SK-N-SH treated with all-trans-retinoic acid at 6 μM for 48 hours (cell line): ENCODE data around the gene MAP3K7CL.

Source experiments
- ATAC-seq: fragments of 200-7000 bp; cut with Tn5 transposase; 3 replicates; pipeline ENCODE4 v1.9.1; 2020; ENCODE audit warnings: mild to moderate bottlenecking, moderate library complexity
- ARNTL ChIP-seq: fragments of 450-650 bp; formaldehyde crosslinking; IDR thresholded peaks from 2 replicates; pipeline ENCODE4 v1.5.0; 2020; ENCODE audit warnings: low read depth, mild to moderate bottlenecking, moderate library complexity, borderline replicate concordance
- BACH2 ChIP-seq: fragments of 250-450 bp; sonication (Bioruptor Pico); IDR thresholded peaks from 2 replicates; pipeline ENCODE4 v1.9.0; 2021; ENCODE audit warnings: mild to moderate bottlenecking, borderline replicate concordance
- CREB5 ChIP-seq: fragments of 250-450 bp; sonication (Bioruptor Pico); IDR thresholded peaks from 2 replicates; pipeline ENCODE4 v1.5.1; 2020; ENCODE audit warnings: low read depth, mild to moderate bottlenecking, moderate library complexity
- CSDC2 ChIP-seq: fragments of 250-450 bp; sonication (Bioruptor Pico); IDR thresholded peaks from 2 replicates; pipeline ENCODE4 v1.5.0; 2020; ENCODE audit warnings: mild to moderate bottlenecking, moderate library complexity
- CSRNP3 ChIP-seq: fragments of 250-450 bp; sonication (Bioruptor Pico); IDR thresholded peaks from 2 replicates; pipeline ENCODE4 v1.5.1; 2021; ENCODE audit warnings: mild to moderate bottlenecking, moderate library complexity
- ESRRG ChIP-seq: fragments of 250-450 bp; sonication (Bioruptor Pico); IDR thresholded peaks from 2 replicates; pipeline ENCODE4 v1.6.1; 2021; ENCODE audit warnings: mild to moderate bottlenecking
- GLIS3 ChIP-seq: fragments of 250-450 bp; sonication (Bioruptor Pico); IDR thresholded peaks from 2 replicates; pipeline ENCODE4 v1.5.0; 2020; ENCODE audit warnings: mild to moderate bottlenecking, moderate library complexity
- OSR1 ChIP-seq: fragments of 250-450 bp; sonication (Bioruptor Pico); IDR thresholded peaks from 2 replicates; pipeline ENCODE4 v1.8.0; 2022; ENCODE audit warnings: moderate library complexity, mild to moderate bottlenecking, inconsistent platforms
- PATZ1 ChIP-seq: fragments of 250-450 bp; sonication (Bioruptor Pico); IDR thresholded peaks from 2 replicates; pipeline ENCODE4 v1.8.0; 2020; ENCODE audit warnings: mild to moderate bottlenecking, moderate library complexity, borderline replicate concordance
- POU6F1 ChIP-seq: fragments of 250-450 bp; sonication (Bioruptor Pico); IDR thresholded peaks from 2 replicates; pipeline ENCODE4 v1.8.0; 2021; ENCODE audit warnings: low read depth, mild to moderate bottlenecking, moderate library complexity, borderline replicate concordance
- PPARA ChIP-seq: fragments of 250-450 bp; sonication (Bioruptor Pico); IDR thresholded peaks from 2 replicates; pipeline ENCODE4 v1.5.0; 2020; ENCODE audit warnings: mild to moderate bottlenecking, borderline replicate concordance
- RARB ChIP-seq: fragments of 250-450 bp; sonication (Bioruptor Pico); IDR thresholded peaks from 2 replicates; pipeline ENCODE4 v1.8.0; 2021; ENCODE audit warnings: mild to moderate bottlenecking, moderate library complexity
- SNAI2 ChIP-seq: fragments of 250-450 bp; sonication (Bioruptor Pico); IDR thresholded peaks from 2 replicates; pipeline ENCODE4 v1.5.0; 2020; ENCODE audit warnings: mild to moderate bottlenecking, moderate library complexity
- TCF4 ChIP-seq: fragments of 250-450 bp; sonication (Bioruptor Pico); IDR thresholded peaks from 2 replicates; pipeline ENCODE4 v1.8.0; 2021; ENCODE audit warnings: mild to moderate bottlenecking, moderate library complexity, borderline replicate concordance
- TOX ChIP-seq: fragments of 250-450 bp; sonication (Bioruptor Pico); IDR thresholded peaks from 2 replicates; pipeline ENCODE4 v1.8.0; 2021; ENCODE audit warnings: mild to moderate bottlenecking, moderate library complexity, borderline replicate concordance
- TSHZ2 ChIP-seq: fragments of 250-450 bp; sonication (Bioruptor Pico); IDR thresholded peaks from 2 replicates; pipeline ENCODE4 v1.5.0; 2020; ENCODE audit warnings: mild to moderate bottlenecking, moderate library complexity
- ZC3H10 ChIP-seq: fragments of 250-450 bp; sonication (Bioruptor Pico); IDR thresholded peaks from 2 replicates; pipeline ENCODE4 v1.5.1; 2021; ENCODE audit warnings: mild to moderate bottlenecking, moderate library complexity
- ZFP3 ChIP-seq: fragments of 250-450 bp; sonication (Bioruptor Pico); IDR thresholded peaks from 2 replicates; pipeline ENCODE4 v1.5.0; 2020; ENCODE audit warnings: mild to moderate bottlenecking, moderate library complexity
- ZFP30 ChIP-seq: fragments of 450-650 bp; formaldehyde crosslinking; IDR thresholded peaks from 2 replicates; pipeline ENCODE4 v1.5.0; 2022; ENCODE audit warnings: mild to moderate bottlenecking, moderate library complexity
- ZNF565 ChIP-seq: fragments of 450-650 bp; formaldehyde crosslinking; conservative IDR thresholded peaks from 2 replicates; pipeline ENCODE4 v1.5.0; 2020; ENCODE audit warnings: low read depth, mild to moderate bottlenecking, moderate library complexity
- ZNF70 ChIP-seq: fragments of 450-650 bp; formaldehyde crosslinking; IDR thresholded peaks from 2 replicates; pipeline ENCODE4 v1.5.0; 2020; ENCODE audit warnings: mild to moderate bottlenecking, moderate library complexity
- ZNF8 ChIP-seq: fragments of 450-650 bp; formaldehyde crosslinking; IDR thresholded peaks from 2 replicates; pipeline ENCODE4 v1.5.0; 2020; ENCODE audit warnings: mild to moderate bottlenecking, moderate library complexity

The MAP3K7CL gene

GRCh38 chr21:29196670-29197191 lies 66.3 kb downstream of the MAP3K7CL start:
- TF ChIP-seq POU6F1 (CRISPR knock-in tag) (no peak), GLIS3 (CRISPR knock-in tag) (no peak), CSDC2 (CRISPR knock-in tag) (no peak), ZNF70 (no peak), ESRRG (no peak), TOX (no peak), ZFP30 (CRISPR knock-in tag) (no peak), ZFP3 (no peak), ZNF8 (CRISPR knock-in tag) (no peak), ZNF565 (CRISPR knock-in tag) (no peak), ZC3H10 (CRISPR knock-in tag) (no peak), CREB5 (no peak), PPARA (no peak)
- ATAC-seq: no peak; the same call in 2 of the 3 replicates

- TF ChIP-seq CSDC2 (CRISPR knock-in tag) (no peak), ARNTL (CRISPR knock-in tag) (no peak), ZFP3 (no peak), RARB (CRISPR knock-in tag) (no peak), OSR1 (CRISPR knock-in tag) (no peak), ZNF565 (CRISPR knock-in tag) (no peak), SNAI2 (CRISPR knock-in tag) (no peak), TCF4 (CRISPR knock-in tag) (no peak), CREB5 (no peak), ZNF8 (CRISPR knock-in tag) (no peak), ZNF70 (no peak)
Observed at GRCh38 chr21:29201186-29201585, 70.7 kb downstream of the MAP3K7CL start.

GRCh38 chr21:29205009-29205408 lies 74.6 kb downstream of the MAP3K7CL start:
- no peak for ATAC-seq
- no peak for TF ChIP-seq ZNF8 (CRISPR knock-in tag)
- no peak for TF ChIP-seq ZNF565 (CRISPR knock-in tag)
- TF ChIP-seq ZNF70: no peak
- no peak for TF ChIP-seq CSRNP3 (CRISPR knock-in tag)

More at GRCh38 chr21:29201186-29201585, 70.7 kb downstream of the MAP3K7CL start:
- ATAC-seq: no peak

GRCh38 chr21:29205988-29206387 lies 75.5 kb downstream of the MAP3K7CL start:
- TF ChIP-seq ZNF565 (CRISPR knock-in tag): no peak
- no peak for TF ChIP-seq TSHZ2 (CRISPR knock-in tag)
- TF ChIP-seq TCF4 (CRISPR knock-in tag): no peak
- no peak for TF ChIP-seq BACH2 (CRISPR knock-in tag)
- no peak for TF ChIP-seq RARB (CRISPR knock-in tag)
- TF ChIP-seq ESRRG: no peak
- no peak for TF ChIP-seq ZFP30 (CRISPR knock-in tag)
- TF ChIP-seq PPARA: no peak
- no peak for TF ChIP-seq OSR1 (CRISPR knock-in tag)
- no peak for TF ChIP-seq ZC3H10 (CRISPR knock-in tag)
- no peak for TF ChIP-seq CREB5
- no peak for TF ChIP-seq PATZ1
- no peak for TF ChIP-seq SNAI2 (CRISPR knock-in tag)
- TF ChIP-seq ZNF8 (CRISPR knock-in tag): no peak
- no peak for TF ChIP-seq GLIS3 (CRISPR knock-in tag)
- ATAC-seq: no peak
